Measurements from ENCODE around the gene CCDC85A.

The CCDC85A gene

DNA sequence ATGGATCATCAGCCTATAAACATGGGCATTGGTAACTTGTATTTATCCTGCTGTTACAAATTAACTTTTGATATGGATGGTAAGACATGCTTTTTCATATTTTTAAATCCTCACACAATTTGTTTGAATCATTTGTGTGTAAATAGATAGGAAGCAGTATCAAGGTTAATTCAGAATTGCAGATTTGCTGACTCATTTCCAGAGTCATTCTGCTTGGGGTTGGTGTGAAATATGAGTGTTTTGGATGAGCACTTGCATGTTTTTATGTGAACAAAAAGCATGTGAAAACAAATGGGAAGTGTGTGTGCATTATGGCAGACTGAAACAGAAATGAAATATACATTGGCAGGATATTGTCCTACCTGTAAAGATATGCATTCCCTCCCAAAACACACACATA is 11.8 kb downstream of the CCDC85A start:
- no peak for DNase-seq (ENCODE audit: low read depth)
- no peak overlapping the region for H3K4me3 ChIP-seq (ENCODE audit: low read depth, low read length)
- TF ChIP-seq, protein P1, sequence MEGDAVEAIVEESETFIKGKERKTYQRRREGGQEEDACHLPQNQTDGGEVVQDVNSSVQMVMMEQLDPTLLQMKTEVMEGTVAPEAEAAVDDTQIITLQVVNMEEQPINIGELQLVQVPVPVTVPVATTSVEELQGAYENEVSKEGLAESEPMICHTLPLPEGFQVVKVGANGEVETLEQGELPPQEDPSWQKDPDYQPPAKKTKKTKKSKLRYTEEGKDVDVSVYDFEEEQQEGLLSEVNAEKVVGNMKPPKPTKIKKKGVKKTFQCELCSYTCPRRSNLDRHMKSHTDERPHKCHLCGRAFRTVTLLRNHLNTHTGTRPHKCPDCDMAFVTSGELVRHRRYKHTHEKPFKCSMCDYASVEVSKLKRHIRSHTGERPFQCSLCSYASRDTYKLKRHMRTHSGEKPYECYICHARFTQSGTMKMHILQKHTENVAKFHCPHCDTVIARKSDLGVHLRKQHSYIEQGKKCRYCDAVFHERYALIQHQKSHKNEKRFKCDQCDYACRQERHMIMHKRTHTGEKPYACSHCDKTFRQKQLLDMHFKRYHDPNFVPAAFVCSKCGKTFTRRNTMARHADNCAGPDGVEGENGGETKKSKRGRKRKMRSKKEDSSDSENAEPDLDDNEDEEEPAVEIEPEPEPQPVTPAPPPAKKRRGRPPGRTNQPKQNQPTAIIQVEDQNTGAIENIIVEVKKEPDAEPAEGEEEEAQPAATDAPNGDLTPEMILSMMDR (IDR thresholded peaks at IDR 0.05; ENCODE audit: low read depth, low read length, missing control alignments) = no peak

DNA sequence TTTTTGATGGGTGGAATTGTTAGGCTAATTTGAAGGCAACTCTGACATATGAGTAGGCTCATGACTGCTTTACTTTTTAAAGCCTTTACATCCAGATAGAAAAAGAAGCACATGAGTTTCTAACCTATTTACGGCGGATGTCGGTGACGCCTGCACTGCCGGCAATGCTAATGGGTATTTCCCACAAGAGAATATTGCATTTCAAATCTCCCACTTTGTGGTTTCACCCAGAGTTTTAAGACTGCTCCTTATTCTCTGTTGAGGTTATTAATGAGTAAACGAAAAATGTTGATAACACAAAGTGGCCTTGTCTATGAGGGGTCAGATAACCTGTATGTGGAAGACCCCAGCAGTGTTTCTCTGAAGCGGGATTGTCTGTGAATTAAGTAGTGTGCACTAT is 14.0 kb downstream of the CCDC85A start:
- DNase-seq (ENCODE audit: low read depth) = no peak
- no peak overlapping the region for H3K4me3 ChIP-seq (ENCODE audit: low read depth, low read length)
- TF ChIP-seq, protein P1 (IDR thresholded peaks at IDR 0.05; ENCODE audit: low read depth, low read length, missing control alignments) = no peak

DNA sequence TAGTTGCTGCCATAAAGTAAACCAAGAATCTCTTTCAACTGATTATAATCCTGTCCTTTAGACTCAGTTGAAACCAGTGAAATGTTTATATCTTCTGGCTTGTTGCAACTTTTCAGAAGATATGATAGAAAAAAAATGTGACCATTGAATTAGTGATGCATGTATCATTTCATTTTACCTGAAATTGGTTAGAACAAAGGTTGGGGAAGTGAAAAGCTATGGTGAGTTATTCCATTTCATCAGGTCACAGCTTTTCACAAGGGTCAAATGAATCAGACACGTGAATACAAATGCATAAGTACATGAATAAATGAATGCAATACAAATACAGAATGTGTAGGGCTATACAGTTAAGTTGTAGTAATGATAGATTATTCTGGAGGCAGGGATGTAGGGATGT is 15.1 kb downstream of the CCDC85A start:
- TF ChIP-seq, protein P1 (IDR thresholded peaks at IDR 0.05; ENCODE audit: low read depth, low read length, missing control alignments) = no peak
- no peak overlapping the region for H3K4me3 ChIP-seq (ENCODE audit: low read depth, low read length)
- no peak for DNase-seq (ENCODE audit: low read depth)

DNA sequence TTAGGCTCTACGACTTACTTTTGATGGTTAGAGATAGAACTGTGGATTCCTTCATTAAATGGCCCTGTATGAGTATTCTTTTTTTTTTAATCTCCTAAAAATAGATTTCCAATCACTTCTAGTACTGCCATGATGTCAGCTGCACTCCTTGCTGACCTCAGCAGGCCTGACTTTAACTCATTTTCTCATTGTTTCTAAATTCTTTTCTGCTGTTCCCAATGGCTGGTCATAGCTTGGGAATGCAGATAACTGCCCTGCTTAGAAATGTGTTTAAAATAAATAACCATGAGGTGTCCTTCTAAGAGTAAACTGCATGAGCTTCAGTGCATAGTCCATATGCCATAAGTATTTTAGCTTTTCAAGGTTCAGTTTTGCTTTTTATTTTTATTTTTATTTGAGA is 15.7 kb downstream of the CCDC85A start:
- no peak overlapping the region for H3K4me3 ChIP-seq (ENCODE audit: low read depth, low read length)
- no peak for DNase-seq (ENCODE audit: low read depth)
- TF ChIP-seq, protein P1 (IDR thresholded peaks at IDR 0.05; ENCODE audit: low read depth, low read length, missing control alignments) = no peak

DNA sequence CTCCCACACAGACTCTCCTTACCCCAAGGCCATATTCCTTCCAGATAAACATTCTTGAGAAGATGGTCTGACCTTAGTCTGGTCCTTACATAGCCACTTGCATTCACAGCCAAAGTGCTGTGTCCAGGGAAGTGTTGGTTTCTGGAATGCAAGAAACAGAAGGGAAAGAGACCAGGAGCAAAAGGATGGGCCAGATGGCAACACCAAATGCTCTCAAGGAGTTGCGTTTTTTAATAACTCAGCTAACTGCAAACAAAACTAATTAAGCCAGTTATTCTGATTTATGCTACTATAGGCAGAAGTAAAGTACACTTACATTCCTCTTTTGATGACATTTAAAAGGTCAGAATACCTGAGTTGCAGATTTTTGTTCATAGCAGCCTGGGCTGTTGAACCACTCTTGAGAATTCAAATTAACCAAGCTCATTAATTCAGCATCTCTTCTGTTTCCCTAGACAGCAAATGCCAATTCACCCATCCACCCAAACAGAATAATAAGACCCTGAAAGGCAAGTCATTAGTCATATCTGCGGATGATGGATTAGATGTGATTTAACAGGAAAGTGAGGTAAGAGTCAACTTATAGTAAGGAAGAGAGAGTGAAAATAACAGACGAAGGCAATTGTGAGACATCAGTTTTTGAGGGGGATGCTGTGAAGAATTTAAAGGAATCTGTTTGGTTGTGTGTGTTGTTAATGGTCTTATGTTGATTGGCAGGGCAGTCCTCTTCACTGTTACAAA is 18.8 kb downstream of the CCDC85A start:
- TF ChIP-seq, protein P1 (IDR thresholded peaks at IDR 0.05; ENCODE audit: low read depth, low read length, missing control alignments) = no peak
- DNase-seq (ENCODE audit: low read depth) = no peak
- no peak overlapping the region for H3K4me3 ChIP-seq (ENCODE audit: low read depth, low read length)

DNA sequence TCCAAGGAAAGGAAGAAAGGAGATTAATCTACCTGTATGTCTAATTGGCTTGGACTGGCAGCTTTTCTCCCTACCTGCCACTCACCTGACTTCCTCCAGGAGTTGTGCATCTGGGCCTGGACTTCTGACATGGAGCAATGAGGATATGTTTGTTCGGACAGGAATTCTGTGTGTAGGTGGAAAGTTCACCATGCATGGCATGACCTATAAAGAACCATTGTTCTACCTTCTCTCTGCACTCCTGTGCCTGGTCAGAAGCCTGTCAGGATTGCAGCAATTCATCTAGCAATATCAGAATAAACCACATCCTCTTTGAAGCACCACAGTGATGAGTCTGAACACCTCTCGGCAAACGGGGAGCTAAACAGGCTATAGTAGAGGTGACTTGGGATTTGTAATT is 20.8 kb downstream of the CCDC85A start:
- TF ChIP-seq, protein P1 (IDR thresholded peaks at IDR 0.05; ENCODE audit: low read depth, low read length, missing control alignments) = no peak
- no peak for DNase-seq (ENCODE audit: low read depth)
- no peak overlapping the region for H3K4me3 ChIP-seq (ENCODE audit: low read depth, low read length)

DNA sequence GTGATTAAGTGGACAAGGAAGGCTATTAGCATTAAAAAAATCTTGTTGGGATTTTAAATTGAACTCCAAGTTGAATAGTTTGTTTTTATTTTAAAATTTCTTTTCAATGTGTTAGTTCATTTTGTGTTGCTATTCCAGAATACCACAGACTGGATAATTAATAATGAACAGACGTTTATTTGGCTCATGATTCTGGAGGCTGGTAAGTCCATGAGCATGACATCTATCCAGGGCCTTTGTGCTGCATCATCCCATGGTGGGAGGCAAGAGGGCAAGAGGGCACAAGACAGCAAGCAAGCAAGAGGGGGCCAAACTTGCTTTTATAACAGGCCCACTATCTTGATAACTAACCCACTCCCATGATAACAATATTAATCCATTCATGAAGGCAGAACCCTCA is 22.5 kb downstream of the CCDC85A start:
- no peak for DNase-seq (ENCODE audit: low read depth)
- H3K4me3 ChIP-seq (ENCODE audit: low read depth, low read length) = no peak overlapping the region
- TF ChIP-seq, protein P1 (IDR thresholded peaks at IDR 0.05; ENCODE audit: low read depth, low read length, missing control alignments) = no peak
